HepG2 (cell line): ENCODE measurements around the gene STH. TPM values are rescaled to one million over a fixed set of nuclear protein-coding genes. Genes with fewer than 3 reads are reported as not detected.

Source experiments
- ATAC-seq: fragments of 200-7000 bp; cut with Tn5 transposase; 3 replicates; pipeline ENCODE4 v1.9.1; 2020; ENCODE audit warnings: mild to moderate bottlenecking, moderate library complexity
- BruUV-seq: library from RNA; stranded (reverse); fragments of 400-500 nt; replicated peaks from 2 replicates; lab custom pipeline; 2021; lab: Mats Ljungman, UMichigan
- CTCF ChIA-PET: fragments of 300-600 bp; formaldehyde crosslinking; extraction: SDS; loops from one replicate; lab custom pipeline; 2021; ENCODE audit warnings: low total read pairs, inconsistent platforms, low intra/inter-chr PET ratio; lab: Yijun Ruan, JAX
- POLR2A ChIA-PET: fragments of 350-600 bp; sonication (Branson Sonifier 250); formaldehyde crosslinking; loops from one replicate; lab custom pipeline; 2020; ENCODE audit warnings: antibody characterized with exemption, inconsistent platforms; lab: Yijun Ruan, JAX
- DNase-seq: peaks from one replicate; pipeline ENCODE4 v3.0.0-alpha.2; 2015; ENCODE audit warnings: low spot score
- FAIRE-seq: peaks from 3 replicates; lab custom pipeline; 2011; peaks lifted over from hg19 to GRCh38; lab: Jason Lieb, UNC
- H2AFZ ChIP-seq: one replicate; pipeline ENCODE4 v1.6.1; 2011; ENCODE audit warnings: low read length, inconsistent platforms
- H3K27ac ChIP-seq: fragments of 300-600 bp; 3 replicates; pipeline ENCODE4 v1.8.0; 2011; ENCODE audit warnings: mixed run types, mild to moderate bottlenecking, mixed read lengths, low read length, inconsistent platforms; ENCODE audit not compliant: insufficient read depth; ENCODE audit errors: extremely low read length
- H3K27me3 ChIP-seq, 2 experiments: fragments of 200-600 bp in 1 of 2; 2 replicates in 1 of 2; 3 replicates in 1 of 2; pipeline versions ENCODE4 v1.6.0 to v1.8.0; 2011; ENCODE audit warnings: low read length in 2 of 2, mild to moderate bottlenecking in 2 of 2, moderate library complexity in 2 of 2, inconsistent platforms in 1 of 2; ENCODE audit not compliant: insufficient read depth in 2 of 2, control insufficient read depth in 1 of 2
- H3K36me3 ChIP-seq, 2 experiments: fragments of 200-600 bp in 1 of 2; replicated peaks in 1 of 2; 2 replicates in 1 of 2; 3 replicates in 1 of 2; pipeline versions ENCODE4 v1.5.1 to v1.8.0; 2011; ENCODE audit warnings: low read length in 2 of 2, inconsistent platforms in 1 of 2; ENCODE audit not compliant: insufficient read depth in 2 of 2, control insufficient read depth in 1 of 2
- H3K4me1 ChIP-seq: 2 replicates; pipeline ENCODE4 v1.5.1; 2012; ENCODE audit warnings: low read length, inconsistent platforms; ENCODE audit not compliant: insufficient read depth
- H3K4me2 ChIP-seq: 2 replicates; pipeline ENCODE4 v1.6.0; 2011; ENCODE audit warnings: low read depth, low read length, inconsistent platforms
- H3K4me3 ChIP-seq, 3 experiments: fragments of 200-600 bp in 1 of 3; sonication (generic), shearing (Covaris generic) in 1 of 3; replicated peaks in 1 of 3; 2 replicates each; pipeline ENCODE4 v1.5.1; 2011 to 2016; ENCODE audit warnings: low read length in 3 of 3, inconsistent platforms in 2 of 3, low read depth in 2 of 3, mild to moderate bottlenecking in 2 of 3, control low read depth in 1 of 3, mixed read lengths in 1 of 3; ENCODE audit not compliant: insufficient read depth in 1 of 3
- H3K79me2 ChIP-seq: one replicate; pipeline ENCODE4 v1.6.1; 2011; ENCODE audit warnings: low read length, inconsistent platforms; ENCODE audit not compliant: insufficient read depth
- H3K9ac ChIP-seq: 2 replicates; pipeline ENCODE4 v1.6.0; 2011; ENCODE audit warnings: mild to moderate bottlenecking, low read depth, low read length, inconsistent platforms; ENCODE audit not compliant: insufficient read depth
- H3K9me3 ChIP-seq: 2 replicates; pipeline ENCODE4 v1.5.1; 2012; ENCODE audit warnings: mild to moderate bottlenecking, low read length
- H4K20me1 ChIP-seq: 2 replicates; pipeline ENCODE4 v1.6.0; 2011; ENCODE audit warnings: inconsistent platforms, mild to moderate bottlenecking, low read length, moderate library complexity; ENCODE audit not compliant: insufficient read depth
- ARNT2 ChIP-seq: sonication (generic); formaldehyde crosslinking; IDR thresholded peaks from 2 replicates; pipeline ENCODE4 v1.8.0; 2022; ENCODE audit warnings: mild to moderate bottlenecking, low read depth, missing genetic modification reagents, moderate library complexity
- CHD4 ChIP-seq: fragments of 200-600 bp; sonication (generic); IDR thresholded peaks from 2 replicates; pipeline ENCODE4 v1.7.0; 2017; ENCODE audit warnings: mild to moderate bottlenecking, low read length, borderline replicate concordance
- KDM5B ChIP-seq: sonication (generic); formaldehyde crosslinking; IDR thresholded peaks from 2 replicates; pipeline ENCODE4 v1.4.0; 2020; ENCODE audit warnings: missing genetic modification reagents, mild to moderate bottlenecking, borderline replicate concordance
- SIX1 ChIP-seq: sonication (generic); formaldehyde crosslinking; IDR thresholded peaks from 2 replicates; pipeline ENCODE4 v1.4.0; 2020; ENCODE audit warnings: missing genetic modification reagents, borderline replicate concordance
- SMYD3 ChIP-seq: sonication (generic); formaldehyde crosslinking; IDR thresholded peaks from 2 replicates; pipeline ENCODE4 v1.8.1; 2023; ENCODE audit warnings: mild to moderate bottlenecking, missing genetic modification reagents
- SP4 ChIP-seq: sonication (generic); formaldehyde crosslinking; IDR thresholded peaks from 2 replicates; pipeline ENCODE4 v1.8.1; 2023; ENCODE audit warnings: mild to moderate bottlenecking, missing genetic modification reagents
- YEATS4 ChIP-seq: sonication (generic); formaldehyde crosslinking; IDR thresholded peaks from 2 replicates; pipeline ENCODE4 v1.4.0; 2020; ENCODE audit warnings: missing genetic modification reagents, borderline replicate concordance
- ZNF180 ChIP-seq: sonication (generic); formaldehyde crosslinking; IDR thresholded peaks from 2 replicates; pipeline ENCODE4 v1.4.0; 2020; ENCODE audit warnings: low read depth, missing genetic modification reagents, borderline replicate concordance
- ZNF644 ChIP-seq: IDR thresholded peaks from 2 replicates; pipeline ENCODE4 v1.6.1; 2016; ENCODE audit warnings: low read depth
- WGBS: methylation state at CpG from one replicate; pipeline ENCODE4 v1.1.6; 2017; ENCODE audit warnings: low lambda C conversion rate; 5-methylcytosine and 5-hydroxymethylcytosine counted together
- in situ Hi-C: cut with HindIII; loops from 2 replicates; pipeline ENCODE4 v1.10.0; 2017; ENCODE audit warnings: low pct_unique_long_range_greater_than_20kb; ENCODE audit not compliant: extremely low pct_ligation_motif_present
- intact Hi-C: fragments of 100-400 bp; cut with micrococcal nuclease; formaldehyde crosslinking; loops from one replicate; pipeline ENCODE4 v1.10.0; 2022; ENCODE audit not compliant: unreplicated experiment
- polyA plus RNA-seq, 8 experiments: library from polyadenylated mRNA; depleted of rRNA in 3 of 8; stranded (reverse) in 7 of 8; unstranded in 1 of 8; fragments of >200 nt; fragmentation: Illumina TruSeq in 4 of 8; extraction: Trizol in 4 of 8; gene quantifications; 2 replicates each; pipeline versions ENCODE4 v1.2.1 to v1.2.3, GENCODE V29; 2011 to 2016; ENCODE audit warnings: low read depth in 4 of 8, missing spikeins in 1 of 8, mixed read lengths in 1 of 8; ENCODE audit not compliant: insufficient read depth in 1 of 8
- total RNA-seq, 5 experiments: library from RNA; depleted of rRNA; stranded (reverse); fragments of >200 nt; fragmentation: Illumina TruSeq; extraction: Trizol; gene quantifications; 2 replicates each; pipeline ENCODE4 v1.2.3, GENCODE V29; 2016; ENCODE audit warnings: low read depth in 1 of 5
- TF ChIP-seq, protein P1 (sequence below): sonication (generic); formaldehyde crosslinking; IDR thresholded peaks from 2 replicates; pipeline ENCODE4 v1.4.0; 2020; ENCODE audit warnings: mild to moderate bottlenecking, missing genetic modification reagents
- TF ChIP-seq, protein P2 (sequence below): sonication (generic); formaldehyde crosslinking; IDR thresholded peaks from 2 replicates; pipeline ENCODE4 v1.8.0; 2022; ENCODE audit warnings: mild to moderate bottlenecking, missing genetic modification reagents, moderate library complexity
- TF ChIP-seq, protein P3 (sequence below): sonication (generic); formaldehyde crosslinking; IDR thresholded peaks from 2 replicates; pipeline ENCODE4 v1.4.0; 2020; ENCODE audit warnings: missing genetic modification reagents, borderline replicate concordance
- TF ChIP-seq, protein P4 (sequence below): sonication (generic); formaldehyde crosslinking; IDR thresholded peaks from 2 replicates; pipeline ENCODE4 v1.5.1; 2020; ENCODE audit warnings: mild to moderate bottlenecking, missing genetic modification reagents, moderate library complexity
- TF ChIP-seq, protein P5 (sequence below): sonication (generic); formaldehyde crosslinking; IDR thresholded peaks from 2 replicates; pipeline ENCODE4 v1.8.0; 2022; ENCODE audit warnings: mild to moderate bottlenecking, missing genetic modification reagents, moderate library complexity

The STH gene
- total and polyA plus RNA-seq, 2 of the 13 experiments (the other 11 are each of a cell fraction or from before 2014, with no cell fraction given), result not detected

DNA sequence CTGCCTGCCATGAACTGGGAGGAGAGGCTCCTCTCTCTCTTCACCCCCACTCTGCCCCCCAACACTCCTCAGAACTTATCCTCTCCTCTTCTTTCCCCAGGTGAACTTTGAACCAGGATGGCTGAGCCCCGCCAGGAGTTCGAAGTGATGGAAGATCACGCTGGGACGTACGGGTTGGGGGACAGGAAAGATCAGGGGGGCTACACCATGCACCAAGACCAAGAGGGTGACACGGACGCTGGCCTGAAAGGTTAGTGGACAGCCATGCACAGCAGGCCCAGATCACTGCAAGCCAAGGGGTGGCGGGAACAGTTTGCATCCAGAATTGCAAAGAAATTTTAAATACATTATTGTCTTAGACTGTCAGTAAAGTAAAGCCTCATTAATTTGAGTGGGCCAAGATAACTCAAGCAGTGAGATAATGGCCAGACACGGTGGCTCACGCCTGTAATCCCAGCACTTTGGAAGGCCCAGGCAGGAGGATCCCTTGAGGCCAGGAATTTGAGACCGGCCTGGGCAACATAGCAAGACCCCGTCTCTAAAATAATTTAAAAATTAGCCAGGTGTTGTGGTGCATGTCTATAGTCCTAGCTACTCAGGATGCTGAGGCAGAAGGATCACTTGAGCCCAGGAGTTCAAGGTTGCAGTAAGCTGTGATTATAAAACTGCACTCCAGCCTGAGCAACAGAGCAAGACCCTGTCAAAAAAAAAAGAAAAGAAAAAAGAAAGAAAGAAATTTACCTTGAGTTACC, 36.7 kb upstream of the STH start:
- Histone ChIP-seq H3K36me3 (no peaks in the 10 kb centered on the region), H3K4me1 (no peaks in the 10 kb centered on the region), H3K4me3 (no peak overlapping the region), H3K27me3 (peaks cover 0 to 2% of the 10 kb centered on the region in 2 experiments; a peak in 1 of 5 replicates), H3K4me2 (no peak overlapping the region), H2AFZ (no peak overlapping the region), H3K79me2 (no peaks in the 10 kb centered on the region), H3K27ac (no peak overlapping the region), H3K9ac (no peak overlapping the region), H4K20me1 (no peaks in the 10 kb centered on the region), H3K9me3 (no peaks in the 10 kb centered on the region)
- intact Hi-C loops (no loop called here), in situ Hi-C loops (no loop called here)
- no TSS peak for BruUV-seq
- WGBS, result 79% methylated on average over 12 of the region's 12 CpGs
- CTCF ChIA-PET, result no interaction called here
- FAIRE-seq, result no peak
- ATAC-seq, result no peak
- POLR2A ChIA-PET, result no interaction called here
- DNase-seq, result no peak
- TF ChIP-seq ARNT2 (CRISPR knock-in tag) (no peak), ZNF180 (CRISPR knock-in tag) (no peak), SP4 (CRISPR knock-in tag) (no peak), YEATS4 (CRISPR knock-in tag) (no peak), SIX1 (CRISPR knock-in tag) (no peak), CHD4 (no peak), SMYD3 (no peak), ZNF644 (CRISPR knock-in tag) (no peak), KDM5B (CRISPR knock-in tag) (no peak)
- TF ChIP-seq, protein P1, sequence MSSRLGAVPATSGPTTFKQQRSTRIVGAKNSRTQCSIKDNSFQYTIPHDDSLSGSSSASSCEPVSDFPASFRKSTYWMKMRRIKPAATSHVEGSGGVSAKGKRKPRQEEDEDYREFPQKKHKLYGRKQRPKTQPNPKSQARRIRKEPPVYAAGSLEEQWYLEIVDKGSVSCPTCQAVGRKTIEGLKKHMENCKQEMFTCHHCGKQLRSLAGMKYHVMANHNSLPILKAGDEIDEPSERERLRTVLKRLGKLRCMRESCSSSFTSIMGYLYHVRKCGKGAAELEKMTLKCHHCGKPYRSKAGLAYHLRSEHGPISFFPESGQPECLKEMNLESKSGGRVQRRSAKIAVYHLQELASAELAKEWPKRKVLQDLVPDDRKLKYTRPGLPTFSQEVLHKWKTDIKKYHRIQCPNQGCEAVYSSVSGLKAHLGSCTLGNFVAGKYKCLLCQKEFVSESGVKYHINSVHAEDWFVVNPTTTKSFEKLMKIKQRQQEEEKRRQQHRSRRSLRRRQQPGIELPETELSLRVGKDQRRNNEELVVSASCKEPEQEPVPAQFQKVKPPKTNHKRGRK, result no peak
- TF ChIP-seq, protein P2, sequence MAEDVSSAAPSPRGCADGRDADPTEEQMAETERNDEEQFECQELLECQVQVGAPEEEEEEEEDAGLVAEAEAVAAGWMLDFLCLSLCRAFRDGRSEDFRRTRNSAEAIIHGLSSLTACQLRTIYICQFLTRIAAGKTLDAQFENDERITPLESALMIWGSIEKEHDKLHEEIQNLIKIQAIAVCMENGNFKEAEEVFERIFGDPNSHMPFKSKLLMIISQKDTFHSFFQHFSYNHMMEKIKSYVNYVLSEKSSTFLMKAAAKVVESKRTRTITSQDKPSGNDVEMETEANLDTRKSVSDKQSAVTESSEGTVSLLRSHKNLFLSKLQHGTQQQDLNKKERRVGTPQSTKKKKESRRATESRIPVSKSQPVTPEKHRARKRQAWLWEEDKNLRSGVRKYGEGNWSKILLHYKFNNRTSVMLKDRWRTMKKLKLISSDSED (CRISPR knock-in tag), result no peak
- TF ChIP-seq, protein P3, sequence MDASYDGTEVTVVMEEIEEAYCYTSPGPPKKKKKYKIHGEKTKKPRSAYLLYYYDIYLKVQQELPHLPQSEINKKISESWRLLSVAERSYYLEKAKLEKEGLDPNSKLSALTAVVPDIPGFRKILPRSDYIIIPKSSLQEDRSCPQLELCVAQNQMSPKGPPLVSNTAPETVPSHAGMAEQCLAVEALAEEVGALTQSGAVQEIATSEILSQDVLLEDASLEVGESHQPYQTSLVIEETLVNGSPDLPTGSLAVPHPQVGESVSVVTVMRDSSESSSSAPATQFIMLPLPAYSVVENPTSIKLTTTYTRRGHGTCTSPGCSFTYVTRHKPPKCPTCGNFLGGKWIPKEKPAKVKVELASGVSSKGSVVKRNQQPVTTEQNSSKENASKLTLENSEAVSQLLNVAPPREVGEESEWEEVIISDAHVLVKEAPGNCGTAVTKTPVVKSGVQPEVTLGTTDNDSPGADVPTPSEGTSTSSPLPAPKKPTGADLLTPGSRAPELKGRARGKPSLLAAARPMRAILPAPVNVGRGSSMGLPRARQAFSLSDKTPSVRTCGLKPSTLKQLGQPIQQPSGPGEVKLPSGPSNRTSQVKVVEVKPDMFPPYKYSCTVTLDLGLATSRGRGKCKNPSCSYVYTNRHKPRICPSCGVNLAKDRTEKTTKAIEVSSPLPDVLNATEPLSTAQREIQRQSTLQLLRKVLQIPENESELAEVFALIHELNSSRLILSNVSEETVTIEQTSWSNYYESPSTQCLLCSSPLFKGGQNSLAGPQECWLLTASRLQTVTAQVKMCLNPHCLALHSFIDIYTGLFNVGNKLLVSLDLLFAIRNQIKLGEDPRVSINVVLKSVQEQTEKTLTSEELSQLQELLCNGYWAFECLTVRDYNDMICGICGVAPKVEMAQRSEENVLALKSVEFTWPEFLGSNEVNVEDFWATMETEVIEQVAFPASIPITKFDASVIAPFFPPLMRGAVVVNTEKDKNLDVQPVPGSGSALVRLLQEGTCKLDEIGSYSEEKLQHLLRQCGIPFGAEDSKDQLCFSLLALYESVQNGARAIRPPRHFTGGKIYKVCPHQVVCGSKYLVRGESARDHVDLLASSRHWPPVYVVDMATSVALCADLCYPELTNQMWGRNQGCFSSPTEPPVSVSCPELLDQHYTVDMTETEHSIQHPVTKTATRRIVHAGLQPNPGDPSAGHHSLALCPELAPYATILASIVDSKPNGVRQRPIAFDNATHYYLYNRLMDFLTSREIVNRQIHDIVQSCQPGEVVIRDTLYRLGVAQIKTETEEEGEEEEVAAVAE (CRISPR knock-in tag), result no peak
- TF ChIP-seq, protein P4, sequence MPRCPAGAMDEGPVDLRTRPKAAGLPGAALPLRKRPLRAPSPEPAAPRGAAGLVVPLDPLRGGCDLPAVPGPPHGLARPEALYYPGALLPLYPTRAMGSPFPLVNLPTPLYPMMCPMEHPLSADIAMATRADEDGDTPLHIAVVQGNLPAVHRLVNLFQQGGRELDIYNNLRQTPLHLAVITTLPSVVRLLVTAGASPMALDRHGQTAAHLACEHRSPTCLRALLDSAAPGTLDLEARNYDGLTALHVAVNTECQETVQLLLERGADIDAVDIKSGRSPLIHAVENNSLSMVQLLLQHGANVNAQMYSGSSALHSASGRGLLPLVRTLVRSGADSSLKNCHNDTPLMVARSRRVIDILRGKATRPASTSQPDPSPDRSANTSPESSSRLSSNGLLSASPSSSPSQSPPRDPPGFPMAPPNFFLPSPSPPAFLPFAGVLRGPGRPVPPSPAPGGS, result no peak
- TF ChIP-seq, protein P5, sequence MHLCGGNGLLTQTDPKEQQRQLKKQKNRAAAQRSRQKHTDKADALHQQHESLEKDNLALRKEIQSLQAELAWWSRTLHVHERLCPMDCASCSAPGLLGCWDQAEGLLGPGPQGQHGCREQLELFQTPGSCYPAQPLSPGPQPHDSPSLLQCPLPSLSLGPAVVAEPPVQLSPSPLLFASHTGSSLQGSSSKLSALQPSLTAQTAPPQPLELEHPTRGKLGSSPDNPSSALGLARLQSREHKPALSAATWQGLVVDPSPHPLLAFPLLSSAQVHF, result no peak
